ENCODE results near the gene CRACR2A. TPM values are rescaled to one million over a fixed set of nuclear protein-coding genes. Genes with fewer than 3 reads are reported as not detected.

CRACR2A gene
- total RNA-seq, 1 donor = 16.3 TPM

DNA sequence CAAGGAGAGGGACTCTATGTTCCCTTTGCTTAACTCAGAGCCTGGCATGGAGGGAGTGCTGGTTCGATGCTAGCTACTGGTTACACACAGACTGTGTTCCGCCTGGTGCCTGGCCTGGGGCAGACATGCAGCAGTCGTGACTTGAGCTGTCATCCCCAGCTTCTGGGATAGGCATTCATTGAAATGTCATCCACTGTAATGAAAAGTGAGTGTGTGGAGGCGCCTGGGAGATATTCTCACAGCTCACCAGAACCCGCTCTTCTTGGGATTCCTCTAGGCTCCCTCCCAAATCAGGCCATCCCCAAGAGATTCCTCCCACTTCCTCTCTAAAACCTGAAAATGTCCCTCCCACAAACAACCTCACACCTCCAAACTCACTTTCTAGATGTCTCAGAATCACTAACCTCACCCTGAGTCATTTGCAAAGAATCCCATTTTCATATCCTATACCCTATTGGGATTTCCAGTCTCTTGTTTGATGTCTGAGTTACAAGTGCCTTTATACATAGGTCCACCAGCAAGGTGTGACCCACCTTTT is 82.8 kb downstream of the CRACR2A start:
- no peaks in the 10 kb centered on the region for H3K9me3 ChIP-seq (ENCODE audit: low read depth, low read length)
- no peaks in the 10 kb centered on the region for H3K27me3 ChIP-seq (ENCODE audit: insufficient read depth, low read length)
- H3K4me3 ChIP-seq (ENCODE audit: insufficient read depth, low read length) = no peak overlapping the region
- H3K27ac ChIP-seq (ENCODE audit: low read depth, low read length) = no peak overlapping the region
- no peak overlapping the region for H3K4me2 ChIP-seq (ENCODE audit: insufficient read depth, low read length)
- no peak for DNase-seq (ENCODE audit: insufficient read length, low spot score, missing footprints)
- H4K20me1 ChIP-seq (ENCODE audit: insufficient read depth, low read length) = no peaks in the 10 kb centered on the region
- H2AFZ ChIP-seq (ENCODE audit: low read length) = no peak overlapping the region
- H3K36me3 ChIP-seq (ENCODE audit: insufficient read depth, low read length) = peaks cover 1% of the 10 kb centered on the region
- TF ChIP-seq, protein P1, sequence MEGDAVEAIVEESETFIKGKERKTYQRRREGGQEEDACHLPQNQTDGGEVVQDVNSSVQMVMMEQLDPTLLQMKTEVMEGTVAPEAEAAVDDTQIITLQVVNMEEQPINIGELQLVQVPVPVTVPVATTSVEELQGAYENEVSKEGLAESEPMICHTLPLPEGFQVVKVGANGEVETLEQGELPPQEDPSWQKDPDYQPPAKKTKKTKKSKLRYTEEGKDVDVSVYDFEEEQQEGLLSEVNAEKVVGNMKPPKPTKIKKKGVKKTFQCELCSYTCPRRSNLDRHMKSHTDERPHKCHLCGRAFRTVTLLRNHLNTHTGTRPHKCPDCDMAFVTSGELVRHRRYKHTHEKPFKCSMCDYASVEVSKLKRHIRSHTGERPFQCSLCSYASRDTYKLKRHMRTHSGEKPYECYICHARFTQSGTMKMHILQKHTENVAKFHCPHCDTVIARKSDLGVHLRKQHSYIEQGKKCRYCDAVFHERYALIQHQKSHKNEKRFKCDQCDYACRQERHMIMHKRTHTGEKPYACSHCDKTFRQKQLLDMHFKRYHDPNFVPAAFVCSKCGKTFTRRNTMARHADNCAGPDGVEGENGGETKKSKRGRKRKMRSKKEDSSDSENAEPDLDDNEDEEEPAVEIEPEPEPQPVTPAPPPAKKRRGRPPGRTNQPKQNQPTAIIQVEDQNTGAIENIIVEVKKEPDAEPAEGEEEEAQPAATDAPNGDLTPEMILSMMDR (IDR thresholded peaks at IDR 0.05; ENCODE audit: extremely low read depth, low read depth, low read length) = no peak
- H3K79me2 ChIP-seq (ENCODE audit: insufficient read depth, low read length) = no peaks in the 10 kb centered on the region
- H3K4me1 ChIP-seq (ENCODE audit: insufficient read depth, low read length) = no peaks in the 10 kb centered on the region

DNA sequence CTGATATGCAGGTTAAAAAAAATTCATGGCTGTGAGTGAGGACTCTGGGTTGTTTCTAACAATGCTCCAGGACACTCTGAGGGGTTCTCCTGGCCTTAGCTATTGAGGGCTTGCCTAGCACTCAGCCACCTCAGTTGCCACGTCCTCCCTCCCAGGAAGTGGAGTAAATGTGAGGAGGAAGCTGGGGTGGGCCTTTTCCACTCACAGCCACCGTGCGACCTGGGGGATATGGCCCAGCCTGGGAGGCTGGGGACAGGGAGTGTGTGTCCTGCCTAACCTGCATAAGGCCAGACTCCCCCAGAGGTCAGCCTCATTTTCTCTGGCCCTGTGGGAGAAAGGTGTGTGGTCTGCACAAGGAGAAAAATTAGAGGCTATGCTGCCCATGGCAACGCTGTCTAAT is 83.3 kb downstream of the CRACR2A start:
- no peaks in the 10 kb centered on the region for H3K4me1 ChIP-seq (ENCODE audit: insufficient read depth, low read length)
- H3K79me2 ChIP-seq (ENCODE audit: insufficient read depth, low read length) = no peaks in the 10 kb centered on the region
- TF ChIP-seq, protein P1 (IDR thresholded peaks at IDR 0.05; ENCODE audit: extremely low read depth, low read depth, low read length) = no peak
- H3K4me3 ChIP-seq (ENCODE audit: insufficient read depth, low read length) = no peak overlapping the region
- peaks cover 3% of the 10 kb centered on the region for H3K36me3 ChIP-seq (ENCODE audit: insufficient read depth, low read length)
- no peaks in the 10 kb centered on the region for H4K20me1 ChIP-seq (ENCODE audit: insufficient read depth, low read length)
- DNase-seq (ENCODE audit: insufficient read length, low spot score, missing footprints) = no peak
- no peak overlapping the region for H3K4me2 ChIP-seq (ENCODE audit: insufficient read depth, low read length)
- H3K9me3 ChIP-seq (ENCODE audit: low read depth, low read length) = no peaks in the 10 kb centered on the region
- no peak overlapping the region for H3K27ac ChIP-seq (ENCODE audit: low read depth, low read length)
- no peak overlapping the region for H2AFZ ChIP-seq (ENCODE audit: low read length)
- H3K27me3 ChIP-seq (ENCODE audit: insufficient read depth, low read length) = no peaks in the 10 kb centered on the region

DNA sequence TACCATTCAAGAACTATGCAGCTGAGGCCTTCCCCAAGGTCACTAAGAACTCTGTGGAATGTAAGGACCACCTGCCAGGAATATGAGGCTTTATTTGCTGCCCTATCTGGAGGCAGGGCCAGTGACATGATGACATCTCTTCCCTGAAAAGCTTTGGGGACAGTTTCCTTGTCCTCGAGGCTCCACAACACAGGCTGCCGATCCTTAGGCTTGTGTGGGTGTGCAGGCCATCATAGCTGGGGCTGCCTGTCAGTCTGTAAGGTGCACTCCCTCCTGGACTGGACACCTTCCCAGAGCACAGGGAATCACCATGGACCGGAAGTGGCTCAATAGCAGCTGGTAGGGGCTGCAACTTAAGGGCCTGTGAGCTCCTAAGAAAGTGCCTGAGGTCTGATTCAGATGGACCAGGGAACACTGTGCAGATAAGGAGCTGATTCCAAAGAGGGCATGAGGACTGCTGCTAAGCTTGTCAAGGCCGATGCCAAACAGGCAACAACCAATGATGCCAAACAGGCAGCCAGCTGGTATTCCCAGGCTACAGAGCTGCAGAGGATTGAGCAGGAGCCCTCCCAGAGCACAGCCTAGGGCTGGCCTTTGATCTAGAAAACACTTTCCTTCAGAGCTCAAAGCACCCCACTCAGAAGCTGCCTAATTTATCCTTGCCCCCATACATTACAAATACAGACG is 84.3 kb downstream of the CRACR2A start:
- no peak overlapping the region for H3K27ac ChIP-seq (ENCODE audit: low read depth, low read length)
- TF ChIP-seq, protein P1 (IDR thresholded peaks at IDR 0.05; ENCODE audit: extremely low read depth, low read depth, low read length) = no peak
- H3K9me3 ChIP-seq (ENCODE audit: low read depth, low read length) = no peaks in the 10 kb centered on the region
- H4K20me1 ChIP-seq (ENCODE audit: insufficient read depth, low read length) = no peaks in the 10 kb centered on the region
- H3K27me3 ChIP-seq (ENCODE audit: insufficient read depth, low read length) = no peaks in the 10 kb centered on the region
- H2AFZ ChIP-seq (ENCODE audit: low read length) = no peak overlapping the region
- H3K4me3 ChIP-seq (ENCODE audit: insufficient read depth, low read length) = no peak overlapping the region
- peaks cover 3% of the 10 kb centered on the region for H3K36me3 ChIP-seq (ENCODE audit: insufficient read depth, low read length)
- H3K4me2 ChIP-seq (ENCODE audit: insufficient read depth, low read length) = no peak overlapping the region
- H3K4me1 ChIP-seq (ENCODE audit: insufficient read depth, low read length) = no peaks in the 10 kb centered on the region
- no peak for DNase-seq (ENCODE audit: insufficient read length, low spot score, missing footprints)
- no peaks in the 10 kb centered on the region for H3K79me2 ChIP-seq (ENCODE audit: insufficient read depth, low read length)

DNA sequence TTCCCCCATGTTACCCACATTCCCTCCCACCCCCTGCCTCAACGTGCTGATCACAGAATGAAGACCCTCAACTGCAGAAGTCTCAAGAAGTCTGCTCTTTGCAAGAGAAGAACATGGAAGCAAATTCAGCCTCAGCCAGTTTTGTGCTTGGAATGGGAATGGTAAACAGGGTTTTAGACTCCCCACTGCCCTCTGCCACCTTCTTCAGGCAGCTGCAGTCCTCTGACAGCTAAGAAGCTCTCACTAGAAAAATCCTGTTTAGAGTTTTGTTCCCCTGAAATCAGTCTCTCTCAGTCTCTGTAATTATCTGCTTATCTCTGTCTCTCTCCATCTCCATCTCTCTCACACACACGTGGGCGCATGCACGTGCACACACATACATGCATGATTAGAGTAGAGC is 85.4 kb downstream of the CRACR2A start:
- DNase-seq (ENCODE audit: insufficient read length, low spot score, missing footprints) = no peak
- Histone ChIP-seq H3K36me3 (ENCODE audit: insufficient read depth, low read length) (peaks cover 3% of the 10 kb centered on the region), H2AFZ (ENCODE audit: low read length) (no peak overlapping the region), H3K79me2 (ENCODE audit: insufficient read depth, low read length) (no peaks in the 10 kb centered on the region), H3K4me2 (ENCODE audit: insufficient read depth, low read length) (no peak overlapping the region), H4K20me1 (ENCODE audit: insufficient read depth, low read length) (no peaks in the 10 kb centered on the region), H3K9me3 (ENCODE audit: low read depth, low read length) (no peaks in the 10 kb centered on the region), H3K27me3 (ENCODE audit: insufficient read depth, low read length) (no peaks in the 10 kb centered on the region), H3K4me3 (ENCODE audit: insufficient read depth, low read length) (no peak overlapping the region), H3K27ac (ENCODE audit: low read depth, low read length) (no peak overlapping the region), H3K4me1 (ENCODE audit: insufficient read depth, low read length) (no peaks in the 10 kb centered on the region)
- TF ChIP-seq, protein P1 (IDR thresholded peaks at IDR 0.05; ENCODE audit: extremely low read depth, low read depth, low read length) = peak; percentile 8
